NCI-H1092 (cell line): ENCODE measurements around the gene ZNF837.
"Not testable (repeated sequence)": the region's sequence is repeated elsewhere in the genome, so short reads cannot be mapped to it uniquely, and the experiment has no call there.

Experiments used
- DNase-seq: peaks from one replicate; lab custom pipeline; 2025; lab: John Stamatoyannopoulos, UW

ZNF837 gene

DNA sequence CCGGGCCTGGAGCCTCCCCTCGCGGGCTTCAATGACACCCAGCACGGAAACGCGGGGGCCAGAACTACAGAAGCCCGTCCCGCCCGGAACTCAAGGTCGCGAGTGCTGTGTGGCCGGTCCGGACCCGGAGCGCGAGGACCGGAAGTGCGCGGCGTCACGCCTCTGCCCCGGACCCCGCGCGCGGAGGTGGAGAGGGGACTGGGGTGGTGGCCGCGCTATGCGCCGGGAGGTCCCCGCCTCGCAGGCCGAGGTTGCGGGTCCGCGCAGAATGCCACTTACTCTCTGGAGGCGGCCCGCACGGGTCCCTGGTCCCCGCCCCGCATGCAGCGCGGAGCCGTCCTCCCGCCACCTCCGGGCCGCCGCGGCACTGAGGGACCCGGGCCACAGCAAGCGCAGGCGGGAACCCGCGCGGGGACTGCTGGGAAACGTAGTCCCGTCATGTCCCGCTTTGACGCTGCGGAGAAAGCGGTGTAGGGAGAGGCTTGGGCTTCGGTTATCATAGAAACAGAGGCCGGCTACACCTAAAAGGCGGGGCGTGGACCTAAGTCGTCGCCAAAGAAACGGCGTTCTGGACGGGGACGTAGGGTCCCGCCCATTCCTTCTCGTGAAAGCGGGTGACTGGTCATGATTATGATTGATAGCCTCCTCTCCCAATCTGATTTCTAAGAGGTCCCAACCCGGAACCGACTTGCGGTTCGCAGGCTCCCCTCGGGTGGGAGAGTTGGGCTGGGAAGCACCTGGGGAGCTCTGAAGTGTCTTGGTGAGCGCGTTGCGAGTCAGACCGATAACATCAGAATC, at the start of gene ZNF837:
Gene ZNF837 (minus strand): TSS at position 369 of the 798 bp plus-strand sequence. CDS start 11,698 bp downstream, outside the sequence.
- peak; percentile 98 for DNase-seq

DNA sequence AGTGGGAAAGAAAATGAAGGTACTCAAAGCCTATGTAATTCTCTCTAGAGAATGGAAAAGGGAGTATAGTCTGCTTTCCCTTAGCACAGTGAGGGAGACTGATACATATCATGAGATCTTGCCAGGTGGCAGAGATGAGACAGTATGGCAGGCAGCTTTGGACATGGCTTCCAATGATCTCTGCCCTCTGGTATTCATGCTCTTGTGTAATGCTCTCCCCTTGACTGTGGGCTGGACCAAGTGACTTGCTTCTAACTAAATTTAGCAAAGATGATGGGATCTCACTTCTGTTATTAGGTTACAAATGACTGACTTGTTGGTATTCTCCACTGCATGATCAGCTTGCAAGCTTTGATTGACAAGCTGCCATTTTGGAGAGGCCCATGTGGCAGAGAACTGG, 48.9 kb upstream of the ZNF837 start:
- no peak for DNase-seq

GRCh38 chr19:58428617-58429016, 47.8 kb upstream of the ZNF837 start:
- no peak for DNase-seq

DNA sequence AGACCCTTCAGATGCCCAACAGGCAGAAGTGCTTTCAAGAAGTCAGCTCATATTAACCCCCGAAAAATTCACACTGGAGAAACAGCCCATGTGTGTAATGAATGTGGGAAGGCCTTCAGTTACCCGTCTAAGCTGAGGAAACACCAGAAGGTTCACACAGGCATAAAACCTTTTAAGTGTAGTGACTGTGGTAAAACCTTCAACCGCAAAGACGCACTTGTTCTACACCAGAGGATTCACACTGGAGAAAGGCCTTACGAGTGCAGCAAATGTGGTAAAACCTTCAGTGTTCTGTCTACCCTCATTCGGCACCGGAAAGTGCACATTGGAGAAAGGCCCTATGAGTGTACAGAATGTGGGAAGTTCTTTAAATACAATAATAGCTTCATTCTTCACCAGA, 36.2 kb upstream of the ZNF837 start:
- DNase-seq: no peak

DNA sequence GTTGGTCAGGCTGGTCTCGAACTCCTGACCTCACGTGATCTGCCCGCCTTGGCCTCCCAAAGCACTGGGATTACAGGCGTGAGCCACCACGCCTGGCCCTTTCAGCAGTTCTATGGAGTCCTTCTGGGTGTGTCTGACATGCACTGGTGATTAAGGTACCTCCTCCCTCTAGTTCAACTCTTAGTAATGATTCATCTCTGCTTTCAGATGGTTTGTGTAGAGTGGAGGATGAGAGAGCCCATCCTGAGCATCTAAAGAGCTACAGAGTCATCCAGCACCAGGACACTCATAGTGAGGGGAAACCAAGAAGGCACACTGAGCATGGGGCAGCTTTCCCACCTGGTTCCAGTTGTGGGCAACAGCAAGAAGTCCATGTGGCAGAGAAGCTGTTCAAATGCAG, 35.8 kb upstream of the ZNF837 start:
- no peak for DNase-seq

DNA sequence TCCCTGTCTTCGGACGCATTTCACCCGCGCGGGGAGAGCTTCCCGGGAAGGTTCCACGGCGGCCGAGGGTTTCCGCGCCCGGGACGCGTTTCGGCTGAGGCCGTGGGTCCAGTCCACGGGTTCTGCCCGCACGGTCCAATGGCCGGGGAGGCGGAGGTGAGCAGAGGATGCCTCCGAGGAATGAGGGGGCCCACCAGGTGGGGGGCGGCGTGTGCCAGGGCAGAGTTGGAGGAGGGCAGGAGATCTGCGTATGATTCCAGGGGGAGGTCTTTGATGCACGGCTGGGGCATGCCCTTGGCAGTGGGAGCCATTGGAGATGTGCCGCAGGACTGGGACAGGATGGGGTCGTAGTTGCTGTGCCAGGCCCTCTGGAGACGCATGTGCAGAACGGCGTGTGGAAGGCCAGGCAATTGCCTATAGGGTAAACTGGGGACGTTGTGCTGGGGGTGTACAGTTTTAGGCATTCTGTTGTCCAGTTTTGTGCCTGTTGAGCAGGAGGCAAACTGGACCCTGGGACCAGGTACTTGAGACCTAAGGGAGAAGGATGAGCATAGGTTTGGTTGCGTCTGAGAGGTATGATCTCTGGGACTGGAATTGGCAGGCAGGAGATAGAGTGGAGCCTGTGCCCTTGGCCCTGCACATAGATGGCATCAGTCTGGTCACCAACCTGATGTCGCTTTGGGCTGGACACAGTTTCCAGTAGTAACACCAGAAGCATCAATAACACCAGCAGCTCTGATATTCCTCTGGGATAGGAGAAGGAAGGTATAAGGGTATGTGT, 28.4 kb upstream of the ZNF837 start:
- no peak for DNase-seq

DNA sequence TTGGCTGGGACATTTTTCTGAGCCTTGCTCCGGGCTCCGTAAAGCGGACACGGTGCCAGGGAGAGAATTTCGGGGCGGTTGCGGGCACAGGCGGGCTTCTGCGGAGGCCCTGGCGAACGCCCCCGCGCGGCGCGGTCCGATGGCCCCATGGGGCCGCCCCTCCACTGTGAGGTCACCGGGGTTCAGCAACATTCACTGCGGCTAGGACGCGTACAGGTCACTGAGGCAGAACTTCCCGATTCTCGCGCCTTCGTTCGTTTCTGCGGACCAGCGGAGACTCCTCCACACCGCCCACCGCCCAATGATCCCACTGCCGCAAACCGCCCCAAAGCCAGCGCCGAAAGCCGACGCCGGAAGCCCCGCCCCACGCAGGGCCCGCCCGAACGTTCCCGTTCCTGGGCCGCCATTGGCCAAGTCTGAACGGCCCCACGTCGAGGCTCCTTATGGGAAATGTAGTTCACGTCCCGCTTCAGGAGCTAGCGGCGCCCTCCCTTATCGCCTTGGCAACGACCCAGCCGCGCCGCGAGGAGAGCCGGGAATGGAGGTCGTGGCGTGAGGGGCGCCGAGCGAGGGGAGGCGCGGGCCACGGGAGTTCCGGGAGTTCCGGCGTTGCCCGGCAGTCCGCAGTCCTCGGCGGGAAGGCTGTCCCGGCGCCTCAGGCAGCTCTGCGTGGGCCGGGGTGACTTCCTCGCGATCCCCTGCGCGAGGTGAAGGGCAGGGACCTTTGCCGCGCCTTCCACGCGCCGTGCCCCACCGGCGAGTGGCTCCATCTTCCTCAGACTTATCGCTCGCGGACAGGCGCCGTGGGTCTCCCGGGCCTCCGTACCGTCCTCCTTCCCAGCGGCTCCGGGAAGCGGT, 27.6 kb upstream of the ZNF837 start, which contains the start of gene ZNF584:
Gene ZNF584 (plus strand): TSS at position 498 of the 858 bp plus-strand sequence. CDS start 499 bp downstream, outside the sequence.
- peak; percentile 92 for DNase-seq

DNA sequence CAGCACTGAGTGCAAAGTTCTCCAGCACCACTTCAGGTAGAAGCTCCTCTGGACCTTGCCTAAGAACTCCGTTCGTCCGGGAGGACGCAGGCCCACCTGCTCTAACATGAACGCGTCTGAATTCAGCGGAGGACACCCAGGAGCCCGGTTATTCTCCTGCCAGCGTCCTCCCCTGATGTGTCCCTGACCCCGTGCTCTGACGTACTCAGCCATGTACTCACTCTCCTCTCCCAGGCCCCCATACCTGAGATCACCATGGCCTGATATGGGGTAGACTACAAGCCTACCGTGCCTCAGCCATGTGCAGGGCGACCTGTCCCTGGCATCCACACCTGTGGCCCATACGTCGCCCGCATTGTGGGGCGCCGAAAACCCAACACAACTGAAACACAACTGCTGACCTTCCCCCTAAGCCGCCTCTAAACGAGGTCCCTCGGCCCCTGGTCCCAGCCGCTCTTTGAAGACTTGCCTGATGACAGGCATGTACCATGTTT, 26.9 kb upstream of the ZNF837 start:
- no peak for DNase-seq

DNA sequence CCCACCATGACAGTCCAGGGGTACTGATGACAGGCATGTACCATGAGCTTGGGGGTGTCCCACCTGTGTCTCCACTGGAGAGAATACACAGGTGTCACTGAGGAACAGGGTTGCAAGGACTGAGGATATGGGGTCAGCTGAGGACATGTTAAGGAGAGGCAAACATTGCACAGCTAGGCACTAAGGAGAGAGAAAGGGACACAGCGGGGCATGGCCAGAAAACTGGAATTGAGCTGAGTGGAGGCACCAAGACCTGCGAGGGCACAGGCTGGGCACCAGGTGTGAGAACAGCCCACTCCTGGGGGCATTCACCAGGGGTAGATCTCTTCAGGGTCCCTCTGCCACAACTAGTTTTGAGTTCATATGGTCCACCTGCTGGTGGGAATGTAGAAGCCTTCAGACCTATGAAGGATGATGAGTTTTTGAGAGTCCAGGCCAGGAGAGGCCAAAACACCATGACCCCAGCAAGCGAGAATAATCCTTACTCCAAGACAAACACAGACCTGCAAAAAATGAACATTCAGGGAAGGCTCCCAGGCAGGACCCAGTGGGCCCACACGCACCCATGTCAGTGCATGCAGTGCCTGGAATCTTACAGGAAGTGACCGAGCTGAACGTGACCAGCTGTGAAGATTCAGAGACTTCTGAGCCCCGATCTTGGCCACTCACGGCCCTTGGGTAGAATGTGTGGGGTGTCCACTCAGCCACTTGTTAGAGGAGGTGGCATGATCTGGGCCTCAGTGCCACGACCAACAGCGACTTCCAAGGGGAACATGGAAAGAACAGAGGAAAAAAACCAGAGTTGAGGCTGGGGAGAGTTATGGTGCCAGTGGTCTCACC, 26.2 kb upstream of the ZNF837 start:
- DNase-seq: no peak

DNA sequence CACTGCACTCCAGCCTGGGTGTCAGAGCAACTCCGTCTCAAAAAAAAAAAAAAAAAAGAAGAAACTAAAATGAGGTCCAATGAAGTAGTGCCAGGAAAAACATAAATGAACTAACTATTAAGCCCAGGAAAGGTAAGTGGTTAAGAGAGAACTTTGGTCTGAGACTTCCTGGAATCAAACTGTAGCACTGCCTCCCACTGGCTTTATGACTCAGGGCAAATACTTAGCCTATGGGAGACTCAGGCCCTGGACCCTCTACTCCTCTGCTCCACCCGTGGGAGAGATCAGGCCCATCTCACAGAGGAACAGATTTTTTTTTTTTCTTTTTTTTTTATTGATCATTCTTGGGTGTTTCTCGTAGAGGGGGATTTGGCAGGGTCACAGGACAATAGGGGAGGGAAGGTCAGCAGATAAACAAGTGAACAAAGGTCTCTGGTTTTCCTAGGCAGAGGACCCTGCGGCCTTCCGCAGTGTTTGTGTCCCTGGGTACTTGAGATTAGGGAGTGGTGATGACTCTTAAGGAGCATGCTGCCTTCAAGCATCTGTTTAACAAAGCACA, 23.2 kb upstream of the ZNF837 start:
- DNase-seq: not testable (repeated sequence)

DNA sequence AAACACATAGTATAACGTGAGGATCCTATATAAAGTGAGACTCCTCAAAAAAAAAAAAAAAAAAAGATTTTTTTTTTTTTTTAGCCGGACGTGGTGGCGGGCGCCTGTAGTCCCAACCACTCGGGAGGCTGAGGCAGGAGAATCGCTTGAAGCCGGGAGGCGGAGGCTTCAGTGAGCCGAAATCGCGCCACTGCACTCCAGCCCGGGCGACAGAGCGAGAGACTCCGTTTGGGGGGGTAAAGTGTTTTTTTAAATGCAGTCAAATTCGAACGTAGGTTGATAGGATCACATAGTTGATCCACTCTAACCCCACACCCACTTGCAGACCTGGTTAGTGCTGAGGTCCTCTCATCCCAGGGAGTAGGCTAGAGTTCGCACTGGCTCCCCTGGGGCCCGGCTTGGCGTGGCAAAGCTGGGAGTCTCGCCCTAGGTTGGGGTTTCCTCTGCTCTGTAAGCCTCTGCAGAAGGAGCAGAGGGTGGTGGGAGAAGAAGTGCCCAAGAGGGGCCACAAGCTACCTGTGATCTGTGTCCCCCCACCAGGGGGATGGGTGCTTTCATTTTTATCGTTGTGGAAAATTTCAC, 21.1 kb upstream of the ZNF837 start:
- DNase-seq: no peak

GRCh38 chr19:58400916-58401839, 20.3 kb upstream of the ZNF837 start:
- DNase-seq: peak; percentile 97

DNA sequence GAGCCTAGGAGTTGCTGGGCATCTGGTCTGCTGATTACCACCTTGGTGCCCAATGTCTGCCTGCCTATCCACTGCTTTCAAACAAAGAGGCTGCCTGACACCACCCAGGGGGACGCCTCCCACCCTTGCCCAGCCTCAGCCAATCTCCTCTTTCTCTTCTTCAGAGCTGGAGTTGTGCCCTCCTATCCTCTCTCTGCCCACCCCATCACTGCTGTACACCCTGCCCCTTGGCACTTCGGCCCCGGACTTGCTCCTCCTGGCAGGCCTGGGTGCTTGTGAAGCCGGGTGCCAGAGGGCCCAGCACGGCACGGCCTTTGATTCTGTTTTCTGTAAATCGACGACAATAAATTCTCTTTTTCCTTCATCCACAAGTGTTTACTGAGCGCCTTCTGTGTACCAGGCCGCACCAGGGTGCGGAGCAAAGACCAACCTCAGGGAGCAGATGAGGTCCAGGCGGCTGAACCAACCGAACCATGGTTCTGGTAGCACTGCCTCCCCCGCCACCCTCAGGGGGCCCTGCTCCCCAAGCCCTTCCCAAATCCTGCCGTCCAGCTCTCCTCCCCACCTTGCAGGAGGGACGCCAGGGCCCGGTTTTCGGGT, 19.6 kb upstream of the ZNF837 start:
- DNase-seq: peak; percentile 17

DNA sequence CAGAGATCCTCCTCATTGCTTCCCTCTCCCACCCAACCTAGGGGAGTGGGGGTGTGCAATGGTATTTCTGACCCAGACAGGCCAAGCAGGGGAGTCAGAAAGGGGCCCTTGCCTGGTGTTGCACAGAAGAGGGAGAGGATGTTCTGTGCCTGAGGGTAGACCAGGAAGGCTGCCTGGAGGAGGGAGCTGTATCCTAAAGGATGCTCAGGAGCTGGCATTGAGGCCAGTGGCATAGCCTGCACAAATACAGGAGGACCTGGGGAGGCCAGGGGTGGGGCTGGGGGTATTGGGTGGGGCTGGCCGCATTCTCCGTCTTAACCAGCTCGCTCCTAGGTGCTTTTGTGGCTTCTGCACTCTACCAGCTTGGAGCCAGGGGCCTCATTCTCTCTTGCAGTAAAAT, 19.1 kb upstream of the ZNF837 start:
- DNase-seq: no peak

- DNase-seq: no peak
Observed at GRCh38 chr19:58398545-58398944, 17.7 kb upstream of the ZNF837 start.

DNA sequence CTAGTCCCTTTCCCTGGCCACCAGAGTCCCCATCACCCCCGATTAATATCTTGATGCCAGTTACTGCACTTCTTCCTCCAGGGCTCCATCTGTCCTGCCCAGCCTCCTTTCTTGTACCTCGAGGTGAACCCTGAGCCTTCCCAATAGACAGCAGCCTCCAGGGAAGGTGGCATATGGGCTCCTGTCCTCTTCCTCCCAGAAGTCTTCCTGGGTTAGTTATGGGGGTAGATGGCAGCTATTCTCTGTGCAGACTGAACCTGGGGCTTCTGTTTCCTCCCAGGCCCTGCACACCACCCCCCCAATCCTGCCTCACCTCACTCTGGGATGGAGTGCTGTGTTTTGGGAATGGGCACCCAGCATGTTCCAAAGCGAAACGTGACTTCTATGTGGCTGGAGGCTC, 17.3 kb upstream of the ZNF837 start:
- no peak for DNase-seq

DNA sequence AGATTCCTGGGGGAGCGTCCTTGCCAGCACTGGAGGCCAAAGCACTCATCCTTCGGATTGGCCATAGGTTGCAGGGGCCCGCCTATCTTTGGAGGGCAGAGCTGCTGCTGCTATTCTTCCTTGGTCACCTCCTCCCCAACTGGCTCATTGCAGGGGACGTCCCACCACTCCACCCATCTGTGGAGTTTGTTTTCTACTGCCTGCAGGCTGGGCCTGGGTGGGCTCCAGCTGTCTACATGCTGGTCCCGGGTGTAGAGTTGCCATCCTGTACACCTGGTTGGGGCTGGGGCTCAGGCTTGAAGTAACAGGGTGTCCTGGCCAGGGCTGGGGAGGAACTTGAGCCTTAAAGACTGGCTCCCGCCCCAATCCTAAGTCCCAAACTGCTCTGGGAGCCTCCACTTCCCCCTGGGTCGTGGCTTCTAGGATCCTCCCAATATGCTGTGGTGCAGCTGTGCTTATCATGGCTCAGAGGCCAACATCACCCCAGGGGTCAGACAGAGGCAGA, 16.8 kb upstream of the ZNF837 start:
- DNase-seq: no peak

DNA sequence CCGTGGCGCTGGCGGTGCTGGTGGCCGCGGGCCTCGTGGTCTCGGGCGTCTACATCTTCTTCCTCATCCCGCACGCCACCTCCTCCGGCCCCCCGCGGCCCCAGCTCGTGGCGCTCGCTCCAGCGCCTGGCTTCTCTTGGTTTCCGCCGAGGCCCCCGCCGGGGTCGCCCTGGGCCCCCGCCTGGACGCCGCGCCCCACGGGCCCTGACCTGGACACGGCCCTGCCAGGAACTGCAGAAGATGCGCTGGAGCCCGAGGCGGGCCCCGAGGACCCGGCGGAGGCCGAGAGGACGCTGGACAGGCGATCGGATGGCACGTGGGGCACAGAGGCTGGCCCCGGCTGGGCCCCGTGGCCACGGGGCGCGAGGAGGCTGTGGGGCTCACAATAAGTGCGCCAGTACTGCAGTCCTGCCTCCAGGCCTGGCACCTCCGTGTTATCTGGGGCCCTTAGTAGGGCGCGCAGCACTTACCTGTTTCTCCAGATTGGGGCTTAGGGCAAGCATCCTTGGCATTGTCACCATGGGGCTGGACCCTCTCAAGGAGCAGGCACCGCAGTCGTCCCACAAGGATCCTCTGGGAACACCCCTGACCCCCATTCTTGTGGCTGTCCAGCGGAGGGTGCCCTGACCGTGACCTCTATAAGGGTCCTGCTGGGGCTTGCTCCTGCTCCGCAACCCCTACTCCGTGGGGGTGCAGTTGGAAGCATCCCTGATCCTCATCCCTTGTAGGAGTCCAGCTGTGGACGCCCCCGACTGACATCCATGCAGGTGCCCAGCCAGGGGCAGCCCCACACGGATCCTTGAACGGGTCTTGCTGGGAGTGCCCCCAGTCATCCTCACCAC, 16.1 kb upstream of the ZNF837 start:
- DNase-seq: no peak
